HepG2 (cell line): ENCODE data around the gene TBC1D32. TPM values are rescaled to one million over a fixed set of nuclear protein-coding genes. Genes with fewer than 3 reads are reported as not detected.

Experiments
- ATM ChIP-seq: fragments of 450-650 bp; IDR thresholded peaks from 2 replicates; pipeline ENCODE4 v1.7.1; 2017; ENCODE audit warnings: mild to moderate bottlenecking, borderline replicate concordance
- GLI4 ChIP-seq: sonication (generic); formaldehyde crosslinking; IDR thresholded peaks from 2 replicates; pipeline ENCODE4 v1.5.1; 2020; ENCODE audit warnings: missing genetic modification reagents, mild to moderate bottlenecking, moderate library complexity, borderline replicate concordance
- KMT2A ChIP-seq: sonication (generic); formaldehyde crosslinking; IDR thresholded peaks from 2 replicates; pipeline ENCODE4 v1.4.0; 2020; ENCODE audit warnings: missing genetic modification reagents
- NFE2L1 ChIP-seq: sonication (generic); formaldehyde crosslinking; IDR thresholded peaks from 2 replicates; pipeline ENCODE4 v1.4.0; 2020; ENCODE audit warnings: missing genetic modification reagents, mild to moderate bottlenecking, borderline replicate concordance
- REPIN1 ChIP-seq: sonication (generic); formaldehyde crosslinking; IDR thresholded peaks from 2 replicates; pipeline ENCODE4 v1.8.0; 2022; ENCODE audit warnings: missing genetic modification reagents, low read depth, mild to moderate bottlenecking, borderline replicate concordance
- SMARCE1 ChIP-seq: fragments of 450-650 bp; IDR thresholded peaks from 2 replicates; pipeline ENCODE4 v1.6.1; 2017; ENCODE audit warnings: borderline replicate concordance
- SRSF4 ChIP-seq: fragments of 200-400 bp; formaldehyde crosslinking; IDR thresholded peaks from one replicate; pipeline ENCODE4 v1.6.1; 2018; ENCODE audit warnings: mild to moderate bottlenecking, low read depth, low read length, moderate library complexity; ENCODE audit not compliant: poor library complexity, severe bottlenecking
- ZMYM4 ChIP-seq: sonication (generic); formaldehyde crosslinking; IDR thresholded peaks from 2 replicates; pipeline ENCODE4 v1.8.1; 2023; ENCODE audit warnings: mild to moderate bottlenecking, missing genetic modification reagents
- ZNF251 ChIP-seq: sonication (generic); formaldehyde crosslinking; IDR thresholded peaks from 2 replicates; pipeline ENCODE4 v1.9.0; 2021; ENCODE audit warnings: mild to moderate bottlenecking, missing genetic modification reagents
- ZNF367 ChIP-seq: sonication (generic); formaldehyde crosslinking; IDR thresholded peaks from 2 replicates; pipeline ENCODE4 v1.4.0; 2020; ENCODE audit warnings: missing genetic modification reagents, borderline replicate concordance
- ZNF569 ChIP-seq: sonication (generic); formaldehyde crosslinking; IDR thresholded peaks from 2 replicates; pipeline ENCODE4 v1.5.0; 2020; ENCODE audit warnings: mild to moderate bottlenecking, missing genetic modification reagents, moderate library complexity, borderline replicate concordance
- ZNF776 ChIP-seq: sonication (generic); formaldehyde crosslinking; IDR thresholded peaks from 2 replicates; pipeline ENCODE4 v1.4.0; 2020; ENCODE audit warnings: mild to moderate bottlenecking, missing genetic modification reagents
- ZSCAN12 ChIP-seq: sonication (generic); formaldehyde crosslinking; IDR thresholded peaks from 2 replicates; pipeline ENCODE4 v1.9.0; 2021; ENCODE audit warnings: mild to moderate bottlenecking, missing genetic modification reagents
- polyA plus RNA-seq, 8 experiments: library from polyadenylated mRNA; depleted of rRNA in 3 of 8; stranded (reverse) in 7 of 8; unstranded in 1 of 8; fragments of >200 nt; fragmentation: Illumina TruSeq in 4 of 8; extraction: Trizol in 4 of 8; gene quantifications; 2 replicates each; pipeline versions ENCODE4 v1.2.1 to v1.2.3, GENCODE V29; 2011 to 2016; ENCODE audit warnings: low read depth in 4 of 8, missing spikeins in 1 of 8, mixed read lengths in 1 of 8; ENCODE audit not compliant: insufficient read depth in 1 of 8
- total RNA-seq, 5 experiments: library from RNA; depleted of rRNA; stranded (reverse); fragments of >200 nt; fragmentation: Illumina TruSeq; extraction: Trizol; gene quantifications; 2 replicates each; pipeline ENCODE4 v1.2.3, GENCODE V29; 2016; ENCODE audit warnings: low read depth in 1 of 5
- TF ChIP-seq, protein P1 (sequence below): sonication (generic); formaldehyde crosslinking; IDR thresholded peaks from 2 replicates; pipeline ENCODE4 v1.4.0; 2020; ENCODE audit warnings: mild to moderate bottlenecking, missing genetic modification reagents, borderline replicate concordance
- TF ChIP-seq, protein P2 (sequence below): sonication (generic); formaldehyde crosslinking; IDR thresholded peaks from 2 replicates; pipeline ENCODE4 v1.4.0; 2020; ENCODE audit warnings: mild to moderate bottlenecking, missing genetic modification reagents
- TF ChIP-seq, protein P3 (sequence below): sonication (generic); formaldehyde crosslinking; IDR thresholded peaks from 2 replicates; pipeline ENCODE4 v1.5.0; 2020; ENCODE audit warnings: mild to moderate bottlenecking, missing genetic modification reagents
- TF ChIP-seq, protein P4 (sequence below): sonication (generic); formaldehyde crosslinking; IDR thresholded peaks from 2 replicates; pipeline ENCODE4 v1.5.1; 2020; ENCODE audit warnings: missing genetic modification reagents, mild to moderate bottlenecking, borderline replicate concordance

TBC1D32 gene
- total and polyA plus RNA-seq, 2 of the 13 experiments (the other 11 are each of a cell fraction or from before 2014, with no cell fraction given), result 2.0 to 4.8 TPM

DNA sequence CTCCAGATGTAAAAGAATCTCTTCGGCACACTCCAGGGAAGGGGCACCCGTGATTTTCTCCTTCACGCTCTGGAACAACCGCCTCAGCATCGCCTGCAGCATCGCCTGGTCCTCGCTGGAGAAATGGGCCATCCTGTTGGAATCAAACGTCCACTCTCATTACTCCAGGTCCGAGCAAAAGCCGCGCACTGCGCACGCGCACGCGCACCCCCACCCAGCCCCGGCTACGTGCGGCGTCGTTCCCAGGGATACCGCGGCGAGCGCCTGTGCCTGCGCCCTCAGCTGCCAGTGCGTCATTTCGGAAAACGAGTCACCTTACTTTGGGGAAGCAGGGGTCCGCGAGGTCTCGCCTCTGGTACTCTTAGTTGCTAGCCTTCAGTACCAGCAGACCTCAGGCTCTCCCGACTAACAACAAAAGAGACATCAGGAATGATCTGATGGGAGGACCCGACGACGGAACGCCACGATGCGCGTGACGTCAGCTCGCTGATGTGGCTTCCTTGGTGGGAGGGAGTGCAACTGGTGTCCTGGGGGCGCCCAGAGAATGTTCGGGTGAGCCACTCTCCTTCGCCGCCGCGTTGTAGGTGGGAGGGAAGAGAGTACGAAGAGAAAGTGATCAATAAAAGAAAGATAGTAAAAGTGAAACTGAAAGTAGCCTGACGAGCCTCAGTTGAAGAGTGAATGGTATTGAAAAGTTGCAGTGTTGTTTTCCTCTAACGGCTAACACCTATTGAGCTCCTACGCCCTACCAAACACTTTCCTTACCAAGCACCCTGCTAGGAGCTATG lies at the start of gene TBC1D32 (continued):
- TF ChIP-seq, protein P1, sequence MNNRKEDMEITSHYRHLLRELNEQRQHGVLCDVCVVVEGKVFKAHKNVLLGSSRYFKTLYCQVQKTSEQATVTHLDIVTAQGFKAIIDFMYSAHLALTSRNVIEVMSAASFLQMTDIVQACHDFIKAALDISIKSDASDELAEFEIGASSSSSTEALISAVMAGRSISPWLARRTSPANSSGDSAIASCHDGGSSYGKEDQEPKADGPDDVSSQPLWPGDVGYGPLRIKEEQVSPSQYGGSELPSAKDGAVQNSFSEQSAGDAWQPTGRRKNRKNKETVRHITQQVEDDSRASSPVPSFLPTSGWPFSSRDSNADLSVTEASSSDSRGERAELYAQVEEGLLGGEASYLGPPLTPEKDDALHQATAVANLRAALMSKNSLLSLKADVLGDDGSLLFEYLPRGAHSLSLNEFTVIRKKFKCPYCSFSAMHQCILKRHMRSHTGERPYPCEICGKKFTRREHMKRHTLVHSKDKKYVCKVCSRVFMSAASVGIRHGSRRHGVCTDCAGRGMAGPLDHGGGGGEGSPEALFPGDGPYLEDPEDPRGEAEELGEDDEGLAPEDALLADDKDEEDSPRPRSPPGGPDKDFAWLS (CRISPR knock-in tag), result no peak; the same call in 1 of the 2 replicates
- TF ChIP-seq SMARCE1, result no peak
- no peak for TF ChIP-seq ATM
- peak; percentile 92 for TF ChIP-seq ZMYM4 (CRISPR knock-in tag)
- no peak for TF ChIP-seq ZSCAN12 (CRISPR knock-in tag)
- TF ChIP-seq, protein P2, sequence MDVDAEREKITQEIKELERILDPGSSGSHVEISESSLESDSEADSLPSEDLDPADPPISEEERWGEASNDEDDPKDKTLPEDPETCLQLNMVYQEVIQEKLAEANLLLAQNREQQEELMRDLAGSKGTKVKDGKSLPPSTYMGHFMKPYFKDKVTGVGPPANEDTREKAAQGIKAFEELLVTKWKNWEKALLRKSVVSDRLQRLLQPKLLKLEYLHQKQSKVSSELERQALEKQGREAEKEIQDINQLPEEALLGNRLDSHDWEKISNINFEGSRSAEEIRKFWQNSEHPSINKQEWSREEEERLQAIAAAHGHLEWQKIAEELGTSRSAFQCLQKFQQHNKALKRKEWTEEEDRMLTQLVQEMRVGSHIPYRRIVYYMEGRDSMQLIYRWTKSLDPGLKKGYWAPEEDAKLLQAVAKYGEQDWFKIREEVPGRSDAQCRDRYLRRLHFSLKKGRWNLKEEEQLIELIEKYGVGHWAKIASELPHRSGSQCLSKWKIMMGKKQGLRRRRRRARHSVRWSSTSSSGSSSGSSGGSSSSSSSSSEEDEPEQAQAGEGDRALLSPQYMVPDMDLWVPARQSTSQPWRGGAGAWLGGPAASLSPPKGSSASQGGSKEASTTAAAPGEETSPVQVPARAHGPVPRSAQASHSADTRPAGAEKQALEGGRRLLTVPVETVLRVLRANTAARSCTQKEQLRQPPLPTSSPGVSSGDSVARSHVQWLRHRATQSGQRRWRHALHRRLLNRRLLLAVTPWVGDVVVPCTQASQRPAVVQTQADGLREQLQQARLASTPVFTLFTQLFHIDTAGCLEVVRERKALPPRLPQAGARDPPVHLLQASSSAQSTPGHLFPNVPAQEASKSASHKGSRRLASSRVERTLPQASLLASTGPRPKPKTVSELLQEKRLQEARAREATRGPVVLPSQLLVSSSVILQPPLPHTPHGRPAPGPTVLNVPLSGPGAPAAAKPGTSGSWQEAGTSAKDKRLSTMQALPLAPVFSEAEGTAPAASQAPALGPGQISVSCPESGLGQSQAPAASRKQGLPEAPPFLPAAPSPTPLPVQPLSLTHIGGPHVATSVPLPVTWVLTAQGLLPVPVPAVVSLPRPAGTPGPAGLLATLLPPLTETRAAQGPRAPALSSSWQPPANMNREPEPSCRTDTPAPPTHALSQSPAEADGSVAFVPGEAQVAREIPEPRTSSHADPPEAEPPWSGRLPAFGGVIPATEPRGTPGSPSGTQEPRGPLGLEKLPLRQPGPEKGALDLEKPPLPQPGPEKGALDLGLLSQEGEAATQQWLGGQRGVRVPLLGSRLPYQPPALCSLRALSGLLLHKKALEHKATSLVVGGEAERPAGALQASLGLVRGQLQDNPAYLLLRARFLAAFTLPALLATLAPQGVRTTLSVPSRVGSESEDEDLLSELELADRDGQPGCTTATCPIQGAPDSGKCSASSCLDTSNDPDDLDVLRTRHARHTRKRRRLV (CRISPR knock-in tag), result peak; percentile 67; the same call in 1 of the 2 replicates
- TF ChIP-seq KMT2A, result peak; percentile 71
- TF ChIP-seq ZNF776 (CRISPR knock-in tag), result no peak
- peak; percentile 86; the same call in 1 of the 2 replicates for TF ChIP-seq REPIN1 (CRISPR knock-in tag)
- TF ChIP-seq NFE2L1 (CRISPR knock-in tag), result no peak
- TF ChIP-seq ZNF251 (CRISPR knock-in tag), result no peak
- 0 out of 2 replicates have a peak, but pooled peaks have one; percentile 76 for TF ChIP-seq ZNF569 (CRISPR knock-in tag)
- TF ChIP-seq, protein P3, sequence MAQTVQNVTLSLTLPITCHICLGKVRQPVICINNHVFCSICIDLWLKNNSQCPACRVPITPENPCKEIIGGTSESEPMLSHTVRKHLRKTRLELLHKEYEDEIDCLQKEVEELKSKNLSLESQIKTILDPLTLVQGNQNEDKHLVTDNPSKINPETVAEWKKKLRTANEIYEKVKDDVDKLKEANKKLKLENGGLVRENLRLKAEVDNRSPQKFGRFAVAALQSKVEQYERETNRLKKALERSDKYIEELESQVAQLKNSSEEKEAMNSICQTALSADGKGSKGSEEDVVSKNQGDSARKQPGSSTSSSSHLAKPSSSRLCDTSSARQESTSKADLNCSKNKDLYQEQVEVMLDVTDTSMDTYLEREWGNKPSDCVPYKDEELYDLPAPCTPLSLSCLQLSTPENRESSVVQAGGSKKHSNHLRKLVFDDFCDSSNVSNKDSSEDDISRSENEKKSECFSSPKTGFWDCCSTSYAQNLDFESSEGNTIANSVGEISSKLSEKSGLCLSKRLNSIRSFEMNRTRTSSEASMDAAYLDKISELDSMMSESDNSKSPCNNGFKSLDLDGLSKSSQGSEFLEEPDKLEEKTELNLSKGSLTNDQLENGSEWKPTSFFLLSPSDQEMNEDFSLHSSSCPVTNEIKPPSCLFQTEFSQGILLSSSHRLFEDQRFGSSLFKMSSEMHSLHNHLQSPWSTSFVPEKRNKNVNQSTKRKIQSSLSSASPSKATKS, result no peak
- no peak for TF ChIP-seq GLI4 (CRISPR knock-in tag)
- no peak for TF ChIP-seq ZNF367 (CRISPR knock-in tag)
- TF ChIP-seq SRSF4, result no peak
- TF ChIP-seq, protein P4, sequence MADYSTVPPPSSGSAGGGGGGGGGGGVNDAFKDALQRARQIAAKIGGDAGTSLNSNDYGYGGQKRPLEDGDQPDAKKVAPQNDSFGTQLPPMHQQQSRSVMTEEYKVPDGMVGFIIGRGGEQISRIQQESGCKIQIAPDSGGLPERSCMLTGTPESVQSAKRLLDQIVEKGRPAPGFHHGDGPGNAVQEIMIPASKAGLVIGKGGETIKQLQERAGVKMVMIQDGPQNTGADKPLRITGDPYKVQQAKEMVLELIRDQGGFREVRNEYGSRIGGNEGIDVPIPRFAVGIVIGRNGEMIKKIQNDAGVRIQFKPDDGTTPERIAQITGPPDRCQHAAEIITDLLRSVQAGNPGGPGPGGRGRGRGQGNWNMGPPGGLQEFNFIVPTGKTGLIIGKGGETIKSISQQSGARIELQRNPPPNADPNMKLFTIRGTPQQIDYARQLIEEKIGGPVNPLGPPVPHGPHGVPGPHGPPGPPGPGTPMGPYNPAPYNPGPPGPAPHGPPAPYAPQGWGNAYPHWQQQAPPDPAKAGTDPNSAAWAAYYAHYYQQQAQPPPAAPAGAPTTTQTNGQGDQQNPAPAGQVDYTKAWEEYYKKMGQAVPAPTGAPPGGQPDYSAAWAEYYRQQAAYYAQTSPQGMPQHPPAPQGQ (CRISPR knock-in tag), result no peak
